NT2/D1 (cell line): Measurements from ENCODE around the gene APBA2.

Source experiments
- YY1 ChIP-seq: IDR thresholded peaks from 2 replicates; pipeline ENCODE4 v1.6.1; 2011; ENCODE audit not compliant: insufficient read length, insufficient read depth
- ZNF274 ChIP-seq: IDR thresholded peaks from 2 replicates; pipeline ENCODE4 v1.6.1; 2011; ENCODE audit warnings: mild to moderate bottlenecking, low read depth, low read length

DNA sequence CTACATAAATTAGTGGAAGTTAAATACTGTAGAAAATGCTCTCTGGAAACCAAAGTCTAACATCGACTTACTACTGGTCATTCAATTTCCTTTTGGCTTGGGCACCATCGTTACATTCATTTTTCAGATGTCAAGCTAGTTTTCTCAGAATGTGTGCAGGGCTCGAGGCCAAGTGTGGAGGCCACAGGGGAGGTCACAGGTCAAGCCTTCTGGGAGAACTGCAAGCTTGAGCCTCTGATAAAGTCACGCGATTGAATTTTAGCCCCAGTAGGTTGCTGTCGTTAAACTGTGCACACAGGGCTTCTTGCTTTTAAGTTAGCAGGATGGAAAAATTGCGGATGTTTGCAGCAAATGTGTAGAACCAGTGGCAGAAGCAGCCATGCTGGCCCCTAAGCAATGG is 182.2 kb downstream of the APBA2 start:
- TF ChIP-seq ZNF274 (no peak), YY1 (no peak)
